22Rv1 (cell line): ENCODE results near the gene PTPN23.

Experiments
- H3K27ac ChIP-seq: fragments of 450-650 bp; 2 replicates; pipeline ENCODE4 v1.5.1; 2017
- CTCF ChIP-seq: fragments of 450-650 bp; IDR thresholded peaks from 2 replicates; pipeline ENCODE4 v1.5.1; 2017; ENCODE audit warnings: mild to moderate bottlenecking
- ZFX ChIP-seq: fragments of 450-650 bp; IDR thresholded peaks from 2 replicates; pipeline ENCODE4 v1.6.1; 2017; ENCODE audit warnings: antibody characterized with exemption, borderline replicate concordance

Gene PTPN23

GRCh38 chr3:47421741-47422649 lies 41.2 kb downstream of the PTPN23 start:
- H3K27ac ChIP-seq = peak overlapping the region; percentile 57
- no peak for TF ChIP-seq ZFX
- TF ChIP-seq CTCF = peak; percentile 69

GRCh38 chr3:47422743-47423142 lies 41.9 kb downstream of the PTPN23 start:
- H3K27ac ChIP-seq = peak overlapping the region; percentile 57; the same call in 1 of the 2 replicates
- TF ChIP-seq CTCF (peak; percentile 24; the same call in 1 of the 2 replicates), ZFX (no peak)

GRCh38 chr3:47423548-47424145 lies 42.8 kb downstream of the PTPN23 start:
- peak overlapping the region; percentile 57; the same call in 1 of the 2 replicates for H3K27ac ChIP-seq
- TF ChIP-seq ZFX = no peak

- TF ChIP-seq CTCF (no peak), ZFX (no peak)
- H3K27ac ChIP-seq = peak overlapping the region; percentile 57; the same call in 1 of the 2 replicates
These were observed 43.9 kb downstream of the PTPN23 start for GRCh38 chr3:47424434-47425382.

GRCh38 chr3:47425383-47425778 lies 44.6 kb downstream of the PTPN23 start:
- TF ChIP-seq CTCF = no peak
- TF ChIP-seq ZFX = no peak
- no peak overlapping the region for H3K27ac ChIP-seq

- H3K27ac ChIP-seq = no peak overlapping the region
- TF ChIP-seq ZFX (no peak), CTCF (no peak)
These were observed 45.1 kb downstream of the PTPN23 start for GRCh38 chr3:47425959-47426358.

- no peak for TF ChIP-seq ZFX
- TF ChIP-seq CTCF = no peak
- no peak overlapping the region for H3K27ac ChIP-seq
These were observed 47.0 kb downstream of the PTPN23 start for GRCh38 chr3:47427866-47428265.
